WTC11 (cell line): ENCODE results near the gene CADM1. TPM values are rescaled to one million over a fixed set of nuclear protein-coding genes. Genes with fewer than 3 reads are reported as not detected.

Experiments used
- ATAC-seq: fragments of 200-7000 bp; cut with Tn5 transposase; 2 replicates; pipeline ENCODE4 v1.10.0; 2021; ENCODE audit warnings: mild to moderate bottlenecking, moderate library complexity
- CTCF ChIA-PET: fragments of 300-600 bp; sonication (Branson Sonifier 250); formaldehyde crosslinking; loops from one replicate; lab custom pipeline; 2021; ENCODE audit warnings: antibody characterized with exemption; lab: Charles Lee
- POLR2A ChIA-PET: fragments of 350-600 bp; sonication (Branson Sonifier 250); formaldehyde crosslinking; loops from one replicate; lab custom pipeline; 2021; ENCODE audit warnings: antibody characterized with exemption; lab: Charles Lee
- DNase-seq: peaks from one replicate; pipeline ENCODE4 v3.0.0; 2021; ENCODE audit warnings: low spot score
- H3K27ac Mint-ChIP-seq: 2 replicates; pipeline ENCODE4 v1.8.0; 2021; ENCODE audit warnings: mixed read lengths
- H3K27me3 Mint-ChIP-seq: 2 replicates; pipeline ENCODE4 v1.8.0; 2021; ENCODE audit warnings: low read depth, mild to moderate bottlenecking, moderate library complexity, mixed read lengths
- H3K36me3 Mint-ChIP-seq: 2 replicates; pipeline ENCODE4 v1.8.0; 2021; ENCODE audit warnings: mixed read lengths
- H3K4me1 Mint-ChIP-seq: 2 replicates; pipeline ENCODE4 v1.8.0; 2022; ENCODE audit warnings: mixed read lengths
- H3K4me3 Mint-ChIP-seq: 2 replicates; pipeline ENCODE4 v1.8.0; 2021; ENCODE audit warnings: mild to moderate bottlenecking, moderate library complexity, mixed read lengths
- H3K9me3 Mint-ChIP-seq: 2 replicates; pipeline ENCODE4 v1.8.0; 2021; ENCODE audit warnings: mixed read lengths
- ATF3 ChIP-seq: sonication (generic); formaldehyde crosslinking; conservative IDR thresholded peaks from 2 replicates; pipeline ENCODE4 v1.8.1; 2022; ENCODE audit warnings: mild to moderate bottlenecking, missing genetic modification reagents
- CDX4 ChIP-seq: fragments of 250-450 bp; sonication (Bioruptor Pico); IDR thresholded peaks from 2 replicates; pipeline ENCODE4 v1.9.0; 2021; ENCODE audit warnings: moderate library complexity, mild to moderate bottlenecking, inconsistent platforms, borderline replicate concordance
- EMX1 ChIP-seq: fragments of 250-450 bp; sonication (Bioruptor Pico); IDR thresholded peaks from 2 replicates; pipeline ENCODE4 v1.8.0; 2021; ENCODE audit warnings: mild to moderate bottlenecking
- FOXK1 ChIP-seq: sonication (generic); formaldehyde crosslinking; IDR thresholded peaks from 2 replicates; pipeline ENCODE4 v1.8.0; 2022; ENCODE audit warnings: mild to moderate bottlenecking, moderate library complexity, missing genetic modification reagents
- FOXP1 ChIP-seq: sonication (generic); formaldehyde crosslinking; IDR thresholded peaks from 2 replicates; pipeline ENCODE4 v1.8.0; 2022; ENCODE audit warnings: missing genetic modification reagents, mild to moderate bottlenecking, moderate library complexity, borderline replicate concordance
- GABPB1 ChIP-seq: sonication (generic); formaldehyde crosslinking; IDR thresholded peaks from 2 replicates; pipeline ENCODE4 v1.8.1; 2023; ENCODE audit warnings: mild to moderate bottlenecking, missing genetic modification reagents
- MAX ChIP-seq: sonication (generic); formaldehyde crosslinking; IDR thresholded peaks from 2 replicates; pipeline ENCODE4 v1.8.0; 2022; ENCODE audit warnings: mild to moderate bottlenecking, missing genetic modification reagents
- NFATC4 ChIP-seq: fragments of 250-450 bp; sonication (Bioruptor Pico); IDR thresholded peaks from 2 replicates; pipeline ENCODE4 v1.9.0; 2021; ENCODE audit warnings: mild to moderate bottlenecking
- NFE2L1 ChIP-seq: sonication (generic); formaldehyde crosslinking; IDR thresholded peaks from 2 replicates; pipeline ENCODE4 v1.8.1; 2023; ENCODE audit warnings: missing genetic modification reagents
- NFYB ChIP-seq: sonication (generic); formaldehyde crosslinking; conservative IDR thresholded peaks from 2 replicates; pipeline ENCODE4 v1.8.0; 2022; ENCODE audit warnings: low read depth, missing genetic modification reagents
- ZBTB43 ChIP-seq: sonication (generic); formaldehyde crosslinking; IDR thresholded peaks from 2 replicates; pipeline ENCODE4 v1.8.1; 2023; ENCODE audit warnings: mild to moderate bottlenecking, missing genetic modification reagents
- ZNF138 ChIP-seq: sonication (generic); formaldehyde crosslinking; conservative IDR thresholded peaks from 2 replicates; pipeline ENCODE4 v1.8.1; 2022; ENCODE audit warnings: mild to moderate bottlenecking, moderate library complexity, missing genetic modification reagents
- ZNF219 ChIP-seq: sonication (generic); formaldehyde crosslinking; IDR thresholded peaks from 2 replicates; pipeline ENCODE4 v1.8.0; 2023; ENCODE audit warnings: missing genetic modification reagents, mild to moderate bottlenecking, borderline replicate concordance
- ZNF232 ChIP-seq: sonication (generic); formaldehyde crosslinking; IDR thresholded peaks from 2 replicates; pipeline ENCODE4 v1.8.0; 2022; ENCODE audit warnings: mild to moderate bottlenecking, missing genetic modification reagents
- ZNF263 ChIP-seq: sonication (generic); formaldehyde crosslinking; IDR thresholded peaks from 2 replicates; pipeline ENCODE4 v1.8.1; 2022; ENCODE audit warnings: low read depth, mild to moderate bottlenecking, moderate library complexity, missing genetic modification reagents
- ZNF281 ChIP-seq: sonication (generic); formaldehyde crosslinking; IDR thresholded peaks from 2 replicates; pipeline ENCODE4 v1.8.0; 2023; ENCODE audit warnings: mild to moderate bottlenecking, missing genetic modification reagents
- ZNF317 ChIP-seq: sonication (generic); formaldehyde crosslinking; IDR thresholded peaks from 2 replicates; pipeline ENCODE4 v1.8.1; 2023; ENCODE audit warnings: low read depth, mild to moderate bottlenecking, moderate library complexity, missing genetic modification reagents, borderline replicate concordance
- ZNF416 ChIP-seq: fragments of 250-450 bp; sonication (Bioruptor Pico); IDR thresholded peaks from 2 replicates; pipeline ENCODE4 v1.9.0; 2021; ENCODE audit warnings: mild to moderate bottlenecking, inconsistent platforms
- total RNA-seq: library from RNA; stranded (reverse); gene quantifications from 3 replicates; pipeline ENCODE4 v1.2.3, GENCODE V29; 2021
- TF ChIP-seq, protein P1 (sequence below): sonication (generic); formaldehyde crosslinking; IDR thresholded peaks from 2 replicates; pipeline ENCODE4 v1.8.0; 2022; ENCODE audit warnings: missing genetic modification reagents
- TF ChIP-seq, protein P2 (sequence below): sonication (generic); formaldehyde crosslinking; IDR thresholded peaks from 2 replicates; pipeline ENCODE4 v1.8.0; 2023; ENCODE audit warnings: missing genetic modification reagents
- TF ChIP-seq, protein P3 (sequence below): fragments of 250-450 bp; sonication (Bioruptor Pico); IDR thresholded peaks from 2 replicates; pipeline ENCODE4 v2.1.2; 2022; ENCODE audit warnings: mild to moderate bottlenecking, moderate library complexity

The CADM1 gene
- total RNA-seq, 1 experiment from 2014 or later: 26.8 TPM

GRCh38 chr11:115123641-115124040 lies 380.6 kb downstream of the CADM1 start:
- H3K36me3 Mint-ChIP-seq: no peaks in the 10 kb centered on the region
- no peaks in the 10 kb centered on the region; the same call in none of the 2 replicates for H3K27me3 Mint-ChIP-seq
- TF ChIP-seq, protein P1, sequence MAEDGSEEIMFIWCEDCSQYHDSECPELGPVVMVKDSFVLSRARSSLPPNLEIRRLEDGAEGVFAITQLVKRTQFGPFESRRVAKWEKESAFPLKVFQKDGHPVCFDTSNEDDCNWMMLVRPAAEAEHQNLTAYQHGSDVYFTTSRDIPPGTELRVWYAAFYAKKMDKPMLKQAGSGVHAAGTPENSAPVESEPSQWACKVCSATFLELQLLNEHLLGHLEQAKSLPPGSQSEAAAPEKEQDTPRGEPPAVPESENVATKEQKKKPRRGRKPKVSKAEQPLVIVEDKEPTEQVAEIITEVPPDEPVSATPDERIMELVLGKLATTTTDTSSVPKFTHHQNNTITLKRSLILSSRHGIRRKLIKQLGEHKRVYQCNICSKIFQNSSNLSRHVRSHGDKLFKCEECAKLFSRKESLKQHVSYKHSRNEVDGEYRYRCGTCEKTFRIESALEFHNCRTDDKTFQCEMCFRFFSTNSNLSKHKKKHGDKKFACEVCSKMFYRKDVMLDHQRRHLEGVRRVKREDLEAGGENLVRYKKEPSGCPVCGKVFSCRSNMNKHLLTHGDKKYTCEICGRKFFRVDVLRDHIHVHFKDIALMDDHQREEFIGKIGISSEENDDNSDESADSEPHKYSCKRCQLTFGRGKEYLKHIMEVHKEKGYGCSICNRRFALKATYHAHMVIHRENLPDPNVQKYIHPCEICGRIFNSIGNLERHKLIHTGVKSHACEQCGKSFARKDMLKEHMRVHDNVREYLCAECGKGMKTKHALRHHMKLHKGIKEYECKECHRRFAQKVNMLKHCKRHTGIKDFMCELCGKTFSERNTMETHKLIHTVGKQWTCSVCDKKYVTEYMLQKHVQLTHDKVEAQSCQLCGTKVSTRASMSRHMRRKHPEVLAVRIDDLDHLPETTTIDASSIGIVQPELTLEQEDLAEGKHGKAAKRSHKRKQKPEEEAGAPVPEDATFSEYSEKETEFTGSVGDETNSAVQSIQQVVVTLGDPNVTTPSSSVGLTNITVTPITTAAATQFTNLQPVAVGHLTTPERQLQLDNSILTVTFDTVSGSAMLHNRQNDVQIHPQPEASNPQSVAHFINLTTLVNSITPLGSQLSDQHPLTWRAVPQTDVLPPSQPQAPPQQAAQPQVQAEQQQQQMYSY (CRISPR knock-in tag): no peak
- TF ChIP-seq, protein P2, sequence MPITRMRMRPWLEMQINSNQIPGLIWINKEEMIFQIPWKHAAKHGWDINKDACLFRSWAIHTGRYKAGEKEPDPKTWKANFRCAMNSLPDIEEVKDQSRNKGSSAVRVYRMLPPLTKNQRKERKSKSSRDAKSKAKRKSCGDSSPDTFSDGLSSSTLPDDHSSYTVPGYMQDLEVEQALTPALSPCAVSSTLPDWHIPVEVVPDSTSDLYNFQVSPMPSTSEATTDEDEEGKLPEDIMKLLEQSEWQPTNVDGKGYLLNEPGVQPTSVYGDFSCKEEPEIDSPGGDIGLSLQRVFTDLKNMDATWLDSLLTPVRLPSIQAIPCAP (CRISPR knock-in tag): no peak
- TF ChIP-seq ATF3 (CRISPR knock-in tag) (no peak), ZNF219 (CRISPR knock-in tag) (no peak), ZNF232 (no peak), MAX (no peak), ZNF317 (CRISPR knock-in tag) (no peak), FOXP1 (CRISPR knock-in tag) (no peak), ZNF416 (CRISPR knock-in tag) (no peak), NFATC4 (CRISPR knock-in tag) (no peak), CDX4 (CRISPR knock-in tag) (no peak), NFYB (CRISPR knock-in tag) (no peak), EMX1 (CRISPR knock-in tag) (no peak), FOXK1 (no peak), NFE2L1 (CRISPR knock-in tag) (no peak), ZNF281 (no peak)
- TF ChIP-seq, all 79 proteins: peak for 0
- ChIA-PET POLR2A (no interaction called here), CTCF (no interaction called here)
- Mint-ChIP-seq H3K9me3 (no peaks in the 10 kb centered on the region), H3K27ac (no peak overlapping the region), H3K4me1 (peaks cover 11% of the 10 kb centered on the region), H3K4me3 (no peak overlapping the region)
- no peak for ATAC-seq
- DNase-seq: no peak

GRCh38 chr11:115122274-115122673 lies 381.9 kb downstream of the CADM1 start:
- POLR2A ChIA-PET: no interaction called here
- H3K4me1 Mint-ChIP-seq: peaks cover 22% of the 10 kb centered on the region
- no peaks in the 10 kb centered on the region for H3K9me3 Mint-ChIP-seq
- no peaks in the 10 kb centered on the region for H3K36me3 Mint-ChIP-seq
- ATAC-seq (no peak), DNase-seq (no peak)
- H3K27ac Mint-ChIP-seq: no peak overlapping the region
- CTCF ChIA-PET: interaction anchor here (0.6 to 1.2 kb wide), 3 partner anchors 42 to 230 kb away, joined by 3 to 5 read pairs (median 4); no protein-coding TSS in a partner anchor
- no peak overlapping the region for H3K4me3 Mint-ChIP-seq
- no peaks in the 10 kb centered on the region; the same call in none of the 2 replicates for H3K27me3 Mint-ChIP-seq
- TF ChIP-seq NFYB (CRISPR knock-in tag) (no peak), ZBTB43 (CRISPR knock-in tag) (no peak), GABPB1 (CRISPR knock-in tag) (no peak), ZNF138 (no peak), ZNF263 (CRISPR knock-in tag) (no peak), ZNF232 (no peak), FOXK1 (no peak)
- TF ChIP-seq, protein P3, sequence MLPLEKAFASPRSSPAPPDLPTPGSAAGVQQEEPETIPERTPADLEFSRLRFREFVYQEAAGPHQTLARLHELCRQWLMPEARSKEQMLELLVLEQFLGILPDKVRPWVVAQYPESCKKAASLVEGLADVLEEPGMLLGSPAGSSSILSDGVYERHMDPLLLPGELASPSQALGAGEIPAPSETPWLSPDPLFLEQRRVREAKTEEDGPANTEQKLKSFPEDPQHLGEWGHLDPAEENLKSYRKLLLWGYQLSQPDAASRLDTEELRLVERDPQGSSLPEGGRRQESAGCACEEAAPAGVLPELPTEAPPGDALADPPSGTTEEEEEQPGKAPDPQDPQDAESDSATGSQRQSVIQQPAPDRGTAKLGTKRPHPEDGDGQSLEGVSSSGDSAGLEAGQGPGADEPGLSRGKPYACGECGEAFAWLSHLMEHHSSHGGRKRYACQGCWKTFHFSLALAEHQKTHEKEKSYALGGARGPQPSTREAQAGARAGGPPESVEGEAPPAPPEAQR (CRISPR knock-in tag): no peak
